HepG2 (cell line): ENCODE data around the gene CARD8. TPM values are rescaled to one million over a fixed set of nuclear protein-coding genes. Genes with fewer than 3 reads are reported as not detected.

Experiments
- ARHGAP35 ChIP-seq: sonication (generic); formaldehyde crosslinking; IDR thresholded peaks from 2 replicates; pipeline ENCODE4 v1.9.0; 2022; ENCODE audit warnings: mild to moderate bottlenecking, inconsistent platforms, moderate library complexity, missing genetic modification reagents, borderline replicate concordance
- ATF7-NPFF ChIP-seq: sonication (generic); formaldehyde crosslinking; IDR thresholded peaks from 2 replicates; pipeline ENCODE4 v1.8.1; 2023; ENCODE audit warnings: mild to moderate bottlenecking, low read depth, missing genetic modification reagents, moderate library complexity
- E2F5 ChIP-seq: sonication (generic); formaldehyde crosslinking; conservative IDR thresholded peaks from 2 replicates; pipeline ENCODE4 v1.4.0; 2020; ENCODE audit warnings: missing genetic modification reagents
- ETS1 ChIP-seq: sonication (generic); formaldehyde crosslinking; IDR thresholded peaks from 2 replicates; pipeline ENCODE4 v1.4.0; 2020; ENCODE audit warnings: missing genetic modification reagents
- FOXA3 ChIP-seq: IDR thresholded peaks from 2 replicates; pipeline ENCODE4 v1.6.1; 2016; ENCODE audit warnings: missing genetic modification reagents, missing compliant biosample characterization
- HMG20A ChIP-seq: IDR thresholded peaks from 2 replicates; pipeline ENCODE4 v1.6.1; 2016; ENCODE audit warnings: borderline replicate concordance
- KLF9 ChIP-seq: IDR thresholded peaks from 2 replicates; pipeline ENCODE4 v1.6.1; 2016; ENCODE audit warnings: low read depth
- MED1 ChIP-seq: sonication (generic); formaldehyde crosslinking; IDR thresholded peaks from 2 replicates; pipeline ENCODE4 v1.4.0; 2020; ENCODE audit warnings: missing genetic modification reagents
- MXD1 ChIP-seq: sonication (generic); formaldehyde crosslinking; IDR thresholded peaks from 2 replicates; pipeline ENCODE4 v1.4.0; 2020; ENCODE audit warnings: mild to moderate bottlenecking, missing genetic modification reagents
- NCOR1 ChIP-seq: fragments of 200-600 bp; sonication (generic); IDR thresholded peaks from 2 replicates; pipeline ENCODE4 v1.7.0; 2017; ENCODE audit warnings: antibody characterized with exemption, low read length, borderline replicate concordance
- PATZ1 ChIP-seq: sonication (generic); formaldehyde crosslinking; IDR thresholded peaks from 2 replicates; pipeline ENCODE4 v1.4.0; 2020; ENCODE audit warnings: missing genetic modification reagents
- PRMT3 ChIP-seq: sonication (generic); formaldehyde crosslinking; IDR thresholded peaks from 2 replicates; pipeline ENCODE4 v1.8.1; 2022; ENCODE audit warnings: low read depth, mild to moderate bottlenecking, moderate library complexity, missing genetic modification reagents, borderline replicate concordance
- SMAD1 ChIP-seq: sonication (generic); formaldehyde crosslinking; IDR thresholded peaks from 2 replicates; pipeline ENCODE4 v1.4.0; 2020; ENCODE audit warnings: missing genetic modification reagents, low read depth, mild to moderate bottlenecking, borderline replicate concordance
- SMAD9 ChIP-seq: sonication (generic); formaldehyde crosslinking; IDR thresholded peaks from 2 replicates; pipeline ENCODE4 v1.5.1; 2020; ENCODE audit warnings: mild to moderate bottlenecking, missing genetic modification reagents
- ZBTB34 ChIP-seq: sonication (generic); formaldehyde crosslinking; IDR thresholded peaks from 2 replicates; pipeline ENCODE4 v1.8.0; 2022; ENCODE audit warnings: mild to moderate bottlenecking, missing genetic modification reagents
- ZNF335 ChIP-seq: sonication (generic); formaldehyde crosslinking; IDR thresholded peaks from 2 replicates; pipeline ENCODE4 v1.4.0; 2020; ENCODE audit warnings: missing genetic modification reagents
- ZNF513 ChIP-seq: sonication (generic); formaldehyde crosslinking; conservative IDR thresholded peaks from 2 replicates; pipeline ENCODE4 v1.5.0; 2020; ENCODE audit warnings: missing genetic modification reagents
- ZNF546 ChIP-seq: sonication (generic); formaldehyde crosslinking; conservative IDR thresholded peaks from 2 replicates; pipeline ENCODE4 v1.8.1; 2023; ENCODE audit warnings: mild to moderate bottlenecking, missing genetic modification reagents
- ZNF691 ChIP-seq: sonication (generic); formaldehyde crosslinking; IDR thresholded peaks from 2 replicates; pipeline ENCODE4 v1.4.0; 2020; ENCODE audit warnings: missing genetic modification reagents, low read depth, mild to moderate bottlenecking, borderline replicate concordance
- ZNF841 ChIP-seq: sonication (generic); formaldehyde crosslinking; IDR thresholded peaks from 2 replicates; pipeline ENCODE4 v1.8.1; 2023; ENCODE audit warnings: missing genetic modification reagents, borderline replicate concordance
- polyA plus RNA-seq, 8 experiments: library from polyadenylated mRNA; depleted of rRNA in 3 of 8; stranded (reverse) in 7 of 8; unstranded in 1 of 8; fragments of >200 nt; fragmentation: Illumina TruSeq in 4 of 8; extraction: Trizol in 4 of 8; gene quantifications; 2 replicates each; pipeline versions ENCODE4 v1.2.1 to v1.2.3, GENCODE V29; 2011 to 2016; ENCODE audit warnings: low read depth in 4 of 8, missing spikeins in 1 of 8, mixed read lengths in 1 of 8; ENCODE audit not compliant: insufficient read depth in 1 of 8
- total RNA-seq, 5 experiments: library from RNA; depleted of rRNA; stranded (reverse); fragments of >200 nt; fragmentation: Illumina TruSeq; extraction: Trizol; gene quantifications; 2 replicates each; pipeline ENCODE4 v1.2.3, GENCODE V29; 2016; ENCODE audit warnings: low read depth in 1 of 5

Gene CARD8
- total and polyA plus RNA-seq, 2 of the 13 experiments (the other 11 are each of a cell fraction or from before 2014, with no cell fraction given) = 15.0 to 19.2 TPM

GRCh38 chr19:48203794-48204628 is 51.7 kb downstream of the CARD8 start (continued):
- no peak for TF ChIP-seq ZNF513 (CRISPR knock-in tag)
- no peak for TF ChIP-seq NCOR1
- TF ChIP-seq FOXA3 (CRISPR knock-in tag) = peak; percentile 5; the same call in 1 of the 2 replicates
- no peak for TF ChIP-seq ZNF546 (CRISPR knock-in tag)
- 0 out of 2 replicates have a peak, but pooled peaks have one; percentile 26 for TF ChIP-seq ARHGAP35 (CRISPR knock-in tag)
- TF ChIP-seq ZNF691 (CRISPR knock-in tag) = no peak
- TF ChIP-seq KLF9 (CRISPR knock-in tag) = no peak; the same call in 1 of the 2 replicates
- TF ChIP-seq ZNF335 = no peak
- TF ChIP-seq PATZ1 (CRISPR knock-in tag) = peak; percentile 51; the same call in 1 of the 2 replicates
- peak; percentile 50 for TF ChIP-seq MED1 (CRISPR knock-in tag)
- peak; percentile 45; the same call in 1 of the 2 replicates for TF ChIP-seq MXD1
- TF ChIP-seq SMAD9 (CRISPR knock-in tag) = no peak; the same call in 1 of the 2 replicates
- no peak for TF ChIP-seq ZNF841
- TF ChIP-seq ATF7-NPFF = peak; percentile 35; the same call in 1 of the 2 replicates
- no peak for TF ChIP-seq ZBTB34
- TF ChIP-seq HMG20A = no peak
- TF ChIP-seq PRMT3 = no peak
- peak; percentile 81; the same call in 1 of the 2 replicates for TF ChIP-seq SMAD1 (CRISPR knock-in tag)
- peak; percentile 89 for TF ChIP-seq E2F5
- TF ChIP-seq ETS1 (CRISPR knock-in tag) = no peak
